ENCODE results near the gene PKN1.

DNA sequence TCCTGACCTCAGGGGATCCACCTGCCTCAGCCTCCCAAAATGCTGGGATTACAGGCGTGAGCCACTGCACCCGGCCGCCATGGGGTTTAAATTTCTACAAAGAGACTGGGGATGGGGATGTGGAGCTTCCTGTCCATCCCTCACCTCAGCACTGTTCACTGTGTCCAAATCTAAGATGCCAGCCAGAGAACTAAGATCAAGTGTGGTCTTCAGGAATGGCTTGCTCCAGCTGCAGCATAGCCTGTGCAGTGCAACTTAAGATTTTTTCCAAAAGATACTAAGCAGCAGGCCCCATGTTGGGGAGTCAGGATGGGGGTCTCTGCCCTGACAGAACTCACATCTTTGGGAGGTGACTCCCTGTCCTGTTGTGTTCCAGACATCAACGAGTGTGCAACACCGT lies 42.6 kb upstream of the PKN1 start:
- TF ChIP-seq CTCF (IDR thresholded peaks at IDR 0.05; ENCODE audit: low read depth, low read length) (no peak), EZH2phosphoT487 (IDR thresholded peaks at IDR 0.05; ENCODE audit: low read depth) (no peak)
